ENCODE results near the gene PATE1. TPM values are rescaled to one million over a fixed set of nuclear protein-coding genes. Genes with fewer than 3 reads are reported as not detected.

Gene PATE1
- total RNA-seq, 1 experiment from 2014 or later: not detected

GRCh38 chr11:125790825-125791224 is 44.7 kb downstream of the PATE1 start:
- ATAC-seq: no peak
- Histone ChIP-seq H3K27me3 (ENCODE audit: insufficient read depth, low read length) (peaks cover 1% of the 10 kb centered on the region; the same call in 1 of the 2 replicates), H3K9me3 (ENCODE audit: control insufficient read depth in 1 of 2, insufficient read depth in 1 of 2, low read depth in 1 of 2, low read length in 2 of 2) (no peaks in the 10 kb centered on the region), H3K4me2 (ENCODE audit: low read length) (no peak overlapping the region), H3K27ac (ENCODE audit: low read depth, low read length) (no peak overlapping the region), H2AFZ (ENCODE audit: low read depth, low read length, poor library complexity, severe bottlenecking) (no peak overlapping the region), H4K20me1 (ENCODE audit: insufficient read depth) (no peaks in the 10 kb centered on the region), H3K79me2 (ENCODE audit: insufficient read depth, low read length) (no peaks in the 10 kb centered on the region), H3K4me3 (replicated peaks in 1 of 2; ENCODE audit: low read depth in 1 of 2, low read length in 2 of 2) (no peak overlapping the region), H3K4me1 (ENCODE audit: control insufficient read depth in 1 of 2, insufficient read depth in 2 of 2, low read length in 2 of 2) (no peaks in the 10 kb centered on the region), H3K36me3 (ENCODE audit: control insufficient read depth in 1 of 2, insufficient read depth in 2 of 2, low read length in 2 of 2) (no peaks in the 10 kb centered on the region), H3K9me2 (ENCODE audit: insufficient read depth) (no peaks in the 10 kb centered on the region), H3K9ac (ENCODE audit: low read length) (no peak overlapping the region)
- no peak for DNase-seq (ENCODE audit: low read depth, low spot score)
- TF ChIP-seq EGR1 (IDR thresholded peaks at IDR 0.05; ENCODE audit: low read depth) (no peak), ZBTB33 (IDR thresholded peaks at IDR 0.05; ENCODE audit: extremely low read depth, insufficient replicate concordance, low read length) (no peak), CEBPB (IDR thresholded peaks at IDR 0.05; ENCODE audit: low read depth) (no peak), EZH2phosphoT487 (IDR thresholded peaks at IDR 0.05; ENCODE audit: borderline replicate concordance) (no peak), SP1 (IDR thresholded peaks at IDR 0.05; ENCODE audit: low read depth) (no peak), EZH2 (IDR thresholded peaks at IDR 0.05) (no peak), REST (IDR thresholded peaks at IDR 0.05; ENCODE audit: low read depth) (no peak), TCF7L2 (IDR thresholded peaks at IDR 0.05; ENCODE audit: borderline replicate concordance, extremely low read depth, insufficient read depth, insufficient read length) (no peak), POLR2A (IDR thresholded peaks at IDR 0.05; ENCODE audit: borderline replicate concordance, extremely low read depth, insufficient read depth, insufficient read length) (no peak)
- ChIA-PET CTCF (no interaction called here), RAD21 (ENCODE audit: low non-redundant PET in 1 of 2, low total read pairs in 2 of 2, uncharacterized antibody in 2 of 2, unreplicated experiment in 2 of 2) (no interaction called here), POLR2A (no interaction called here)
- intact Hi-C loops (cut with micrococcal nuclease): no loop called here
- BruUV-seq (replicated peaks): no TSS peak

Data from HCT116 (cell line).